AG04449 (cell line): ENCODE data around the gene ZCRB1.

ENCODE experiments used
- CTCF ChIA-PET: fragments of 350-600 bp; formaldehyde crosslinking; extraction: SDS; loops from one replicate; lab custom pipeline; 2021; ENCODE audit warnings: antibody characterized with exemption; lab: Yijun Ruan, JAX
- POLR2A ChIA-PET: fragments of 400-600, 350-600 bp; formaldehyde crosslinking; extraction: SDS; loops from one replicate; lab custom pipeline; 2020; ENCODE audit warnings: antibody characterized with exemption, inconsistent platforms; lab: Yijun Ruan, JAX
- DNase-seq: peaks from one replicate; pipeline ENCODE4 v3.0.0-alpha.2; 2010; ENCODE audit warnings: low read depth, low spot score
- H3K4me3 ChIP-seq: 2 replicates; pipeline ENCODE4 v1.5.1; 2011; ENCODE audit warnings: low read depth, mild to moderate bottlenecking, control low read depth, low read length
- TF ChIP-seq, protein P1 (sequence below): IDR thresholded peaks from one replicate; pipeline ENCODE4 v1.5.1; 2011; ENCODE audit warnings: mild to moderate bottlenecking, moderate library complexity, low read length, control low read depth, inconsistent platforms; ENCODE audit not compliant: insufficient read depth; ENCODE audit errors: missing control alignments

Gene ZCRB1

DNA sequence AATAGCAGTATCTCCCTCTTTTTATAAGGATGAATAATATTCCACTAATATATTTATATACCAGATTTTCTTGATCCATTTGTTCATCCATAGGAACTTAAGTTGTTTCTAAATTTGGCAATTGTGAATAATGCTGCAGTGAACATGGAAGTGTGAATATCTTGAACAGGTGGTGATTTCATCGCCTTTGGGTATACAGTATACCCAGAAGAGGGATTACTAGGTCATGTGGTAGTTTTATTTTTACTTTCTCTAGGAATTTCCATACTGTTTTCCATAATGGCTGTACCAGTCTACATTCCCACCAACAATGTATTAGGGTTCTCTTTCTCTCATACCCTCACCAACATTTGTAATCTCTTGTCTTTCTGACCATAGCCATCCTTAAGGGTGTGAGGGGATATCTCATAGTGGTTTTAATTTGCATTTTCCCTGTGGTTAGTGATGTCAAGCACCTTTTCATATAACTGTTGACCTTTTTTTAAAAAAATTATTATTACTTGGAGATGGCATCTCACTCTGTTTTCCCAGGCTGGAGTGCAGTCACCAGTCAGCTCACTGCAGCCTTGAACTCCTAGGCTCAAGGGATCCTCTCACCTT is 20.6 kb upstream of the ZCRB1 start:
- POLR2A ChIA-PET = no interaction called here
- no peak for DNase-seq
- TF ChIP-seq, protein P1, sequence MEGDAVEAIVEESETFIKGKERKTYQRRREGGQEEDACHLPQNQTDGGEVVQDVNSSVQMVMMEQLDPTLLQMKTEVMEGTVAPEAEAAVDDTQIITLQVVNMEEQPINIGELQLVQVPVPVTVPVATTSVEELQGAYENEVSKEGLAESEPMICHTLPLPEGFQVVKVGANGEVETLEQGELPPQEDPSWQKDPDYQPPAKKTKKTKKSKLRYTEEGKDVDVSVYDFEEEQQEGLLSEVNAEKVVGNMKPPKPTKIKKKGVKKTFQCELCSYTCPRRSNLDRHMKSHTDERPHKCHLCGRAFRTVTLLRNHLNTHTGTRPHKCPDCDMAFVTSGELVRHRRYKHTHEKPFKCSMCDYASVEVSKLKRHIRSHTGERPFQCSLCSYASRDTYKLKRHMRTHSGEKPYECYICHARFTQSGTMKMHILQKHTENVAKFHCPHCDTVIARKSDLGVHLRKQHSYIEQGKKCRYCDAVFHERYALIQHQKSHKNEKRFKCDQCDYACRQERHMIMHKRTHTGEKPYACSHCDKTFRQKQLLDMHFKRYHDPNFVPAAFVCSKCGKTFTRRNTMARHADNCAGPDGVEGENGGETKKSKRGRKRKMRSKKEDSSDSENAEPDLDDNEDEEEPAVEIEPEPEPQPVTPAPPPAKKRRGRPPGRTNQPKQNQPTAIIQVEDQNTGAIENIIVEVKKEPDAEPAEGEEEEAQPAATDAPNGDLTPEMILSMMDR = no peak
- H3K4me3 ChIP-seq = no peak overlapping the region
- CTCF ChIA-PET = interaction anchor here (1.1 to 1.8 kb wide), 3 partner anchors 10 to 25 kb away, joined by 3 to 5 read pairs (median 5); no protein-coding TSS in a partner anchor

GRCh38 chr12:42343721-42344120 is 17.8 kb upstream of the ZCRB1 start:
- TF ChIP-seq, protein P1 = no peak
- ChIA-PET CTCF (interaction anchor here (1.4 to 2.5 kb wide), 2 partner anchors 12 to 29 kb away, joined by 6 to 13 read pairs; no protein-coding TSS in a partner anchor), POLR2A (no interaction called here)

DNA sequence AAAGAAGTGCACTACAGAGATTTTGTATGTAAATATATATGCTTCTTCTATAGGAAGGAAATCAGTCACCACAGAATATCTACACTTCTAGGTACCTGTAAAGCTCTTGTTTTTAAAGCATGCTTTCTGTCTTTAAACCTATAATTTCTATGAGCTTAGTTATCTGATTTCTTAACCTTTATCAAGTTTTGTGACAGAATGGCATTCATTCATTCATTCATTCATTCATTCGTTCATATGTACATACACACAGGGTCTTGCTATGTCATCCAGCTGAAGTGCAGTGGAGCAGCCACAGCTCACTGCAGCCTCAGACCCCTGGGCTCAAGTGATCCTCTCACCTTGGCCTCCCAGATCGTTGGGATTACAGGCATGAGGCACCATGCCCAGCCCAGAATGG is 16.1 kb upstream of the ZCRB1 start:
- CTCF ChIA-PET = interaction anchor here (0.6 to 2.1 kb wide), 6 partner anchors 8 to 213 kb away, joined by 3 to 12 read pairs (median 4); no protein-coding TSS in a partner anchor
- POLR2A ChIA-PET = no interaction called here
- no peak for DNase-seq
- H3K4me3 ChIP-seq = no peak overlapping the region
- TF ChIP-seq, protein P1 = no peak

More at GRCh38 chr12:42343721-42344120, 17.8 kb upstream of the ZCRB1 start:
- no peak overlapping the region for H3K4me3 ChIP-seq
- DNase-seq = no peak

DNA sequence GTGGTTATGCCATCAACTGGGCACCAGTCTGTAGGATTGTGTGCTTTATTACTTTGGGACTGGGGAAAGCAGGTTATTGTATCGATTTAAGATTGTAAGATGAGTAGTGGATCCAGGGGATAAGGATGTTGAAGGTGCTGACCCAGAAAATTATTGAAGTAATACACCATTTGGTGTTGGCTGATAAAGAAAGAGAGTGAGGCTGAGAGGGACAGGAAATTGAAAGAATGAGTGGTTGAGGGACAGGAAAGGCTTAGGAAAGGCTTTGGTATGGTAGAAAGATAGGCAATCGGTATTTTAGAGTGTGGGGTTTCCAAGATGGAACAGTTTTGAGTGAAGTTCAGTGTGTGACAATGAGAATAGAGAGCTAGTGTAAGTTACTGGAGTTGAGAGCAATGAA is 12.4 kb upstream of the ZCRB1 start:
- H3K4me3 ChIP-seq = no peak overlapping the region
- no peak for DNase-seq
- CTCF ChIA-PET = interaction anchor here (1.0 to 1.9 kb wide), 2 partner anchors 10 to 35 kb away, joined by 3 to 8 read pairs; no protein-coding TSS in a partner anchor
- TF ChIP-seq, protein P1 = no peak
- POLR2A ChIA-PET = no interaction called here

- H3K4me3 ChIP-seq = no peak overlapping the region
- TF ChIP-seq, protein P1 = no peak
- ChIA-PET POLR2A (no interaction called here), CTCF (interaction anchor here (1.1 to 2.3 kb wide), 5 partner anchors 9 to 312 kb away, joined by 3 to 8 read pairs (median 5); no protein-coding TSS in a partner anchor)
- DNase-seq = no peak
These were observed 10.4 kb upstream of the ZCRB1 start for GRCh38 chr12:42336286-42336685.
